ENCODE measurements around the gene KIAA1586.
A peak's percentile ranks its signal among the peaks of the same experiment; 100 is the strongest.
"Not testable (repeated sequence)": the region's sequence is repeated elsewhere in the genome, so short reads cannot be mapped to it uniquely, and the experiment has no call there.

The KIAA1586 gene, protein sequence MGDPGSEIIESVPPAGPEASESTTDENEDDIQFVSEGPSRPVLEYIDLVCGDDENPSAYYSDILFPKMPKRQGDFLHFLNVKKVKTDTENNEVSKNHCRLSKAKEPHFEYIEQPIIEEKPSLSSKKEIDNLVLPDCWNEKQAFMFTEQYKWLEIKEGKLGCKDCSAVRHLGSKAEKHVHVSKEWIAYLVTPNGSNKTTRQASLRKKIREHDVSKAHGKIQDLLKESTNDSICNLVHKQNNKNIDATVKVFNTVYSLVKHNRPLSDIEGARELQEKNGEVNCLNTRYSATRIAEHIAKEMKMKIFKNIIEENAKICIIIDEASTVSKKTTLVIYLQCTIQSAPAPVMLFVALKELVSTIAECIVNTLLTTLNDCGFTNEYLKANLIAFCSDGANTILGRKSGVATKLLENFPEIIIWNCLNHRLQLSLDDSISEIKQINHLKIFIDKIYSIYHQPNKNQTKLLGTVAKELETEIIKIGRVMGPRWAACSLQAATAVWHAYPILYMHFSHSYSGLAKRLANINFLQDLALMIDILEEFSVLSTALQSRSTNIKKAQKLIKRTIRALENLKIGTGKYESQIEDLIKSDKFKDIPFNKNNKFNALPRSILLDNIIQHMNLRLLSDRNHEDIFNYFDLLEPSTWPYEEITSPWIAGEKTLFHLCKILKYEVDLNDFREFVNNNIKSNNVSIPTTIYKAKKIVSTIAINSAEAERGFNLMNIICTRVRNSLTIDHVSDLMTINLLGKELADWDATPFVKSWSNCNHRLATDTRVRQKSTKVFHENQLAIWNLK

GRCh38 chr6:57046332-57047256 is at the start of gene KIAA1586:
TSS of gene KIAA1586 (plus strand) at chr6:57046693. CDS start at chr6:57046756, 63 bp downstream.
- peak; percentile 90 to 96 (median 90) for DNase-seq

GRCh38 chr6:56999049-56999448 is 47.4 kb upstream of the KIAA1586 start:
- no peak for DNase-seq

- DNase-seq: not testable (repeated sequence)
Measured at GRCh38 chr6:56999748-57000147, 46.7 kb upstream of the KIAA1586 start.

- DNase-seq: no peak
Measured at GRCh38 chr6:57002197-57002596, 44.3 kb upstream of the KIAA1586 start.

DNA sequence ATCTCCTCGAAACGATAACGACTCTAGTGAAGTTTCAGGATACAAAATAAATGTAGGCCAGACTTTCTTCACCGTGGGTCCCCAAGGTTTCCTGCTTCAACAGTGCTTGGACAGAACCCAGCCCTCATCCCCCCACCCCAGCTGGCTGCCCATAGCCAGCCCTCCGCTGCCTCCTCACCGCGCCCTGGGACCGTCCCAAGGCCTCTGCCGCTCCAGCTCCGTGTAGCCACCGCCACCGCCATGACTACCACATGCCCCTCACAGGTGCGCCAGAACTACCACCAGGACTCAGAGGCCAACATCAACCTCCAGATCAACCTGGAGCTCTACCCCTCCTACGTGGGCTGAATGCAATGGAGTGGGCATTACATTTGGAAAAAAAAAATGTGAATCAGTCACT is 42.2 kb upstream of the KIAA1586 start:
- DNase-seq: no peak

DNA sequence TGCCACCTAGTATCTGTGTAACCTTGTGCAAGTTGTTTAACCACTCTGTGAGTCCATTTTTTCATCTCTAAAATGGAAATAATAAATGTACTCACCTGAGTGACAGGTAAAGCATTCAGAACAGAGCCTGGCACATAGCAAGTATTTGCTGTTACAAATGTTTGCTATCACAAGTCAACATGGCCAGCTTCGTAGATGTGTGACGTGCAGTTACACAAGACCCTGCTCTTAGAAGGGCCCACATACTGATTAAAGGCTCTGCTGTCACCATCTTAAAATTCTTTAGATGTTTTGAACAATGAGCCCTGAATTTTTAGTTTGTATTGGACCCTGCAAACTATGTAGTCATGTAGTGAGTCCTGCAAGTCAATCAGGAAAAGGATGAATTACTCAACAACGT is 40.4 kb upstream of the KIAA1586 start:
- DNase-seq: no peak

DNA sequence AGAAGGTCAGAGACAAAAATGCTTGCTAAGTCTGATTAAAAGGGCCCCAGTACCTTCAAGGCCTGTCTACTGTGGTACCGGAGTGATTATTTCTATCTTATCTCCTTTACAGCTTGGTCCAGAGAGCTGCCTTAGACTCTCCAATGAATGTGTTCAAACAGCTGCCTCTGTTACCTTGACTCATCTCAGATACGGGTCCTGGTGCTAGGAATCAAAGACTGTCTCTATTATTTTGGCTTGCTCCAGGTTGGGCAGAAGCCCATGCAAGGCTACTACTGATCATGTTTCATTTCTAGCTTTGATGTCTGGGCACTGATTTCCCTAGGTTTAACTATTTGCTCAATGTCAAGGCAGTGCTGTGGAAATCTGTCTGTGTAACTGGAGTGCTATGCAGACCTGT is 38.4 kb upstream of the KIAA1586 start:
- not testable (repeated sequence) for DNase-seq

DNA sequence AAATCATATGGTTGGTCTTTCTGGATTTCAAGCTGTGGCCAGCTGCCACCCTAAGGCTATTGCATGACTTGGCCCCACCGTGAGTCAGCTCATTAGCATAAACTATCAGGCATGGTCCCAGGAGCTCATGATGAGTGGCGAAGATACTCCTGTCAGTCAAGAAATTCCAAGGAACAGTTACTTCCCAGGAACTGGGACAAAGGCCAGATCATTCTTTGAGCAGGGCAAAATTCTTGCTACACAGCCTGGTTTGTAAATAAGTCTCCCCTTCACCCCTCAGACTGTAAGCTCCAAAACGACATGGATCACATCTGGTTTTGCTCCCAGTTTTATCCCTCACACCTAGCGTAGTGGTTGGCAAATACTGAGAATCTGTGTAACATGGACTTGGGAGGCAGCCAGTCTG is 33.0 kb upstream of the KIAA1586 start:
- DNase-seq: no peak

DNA sequence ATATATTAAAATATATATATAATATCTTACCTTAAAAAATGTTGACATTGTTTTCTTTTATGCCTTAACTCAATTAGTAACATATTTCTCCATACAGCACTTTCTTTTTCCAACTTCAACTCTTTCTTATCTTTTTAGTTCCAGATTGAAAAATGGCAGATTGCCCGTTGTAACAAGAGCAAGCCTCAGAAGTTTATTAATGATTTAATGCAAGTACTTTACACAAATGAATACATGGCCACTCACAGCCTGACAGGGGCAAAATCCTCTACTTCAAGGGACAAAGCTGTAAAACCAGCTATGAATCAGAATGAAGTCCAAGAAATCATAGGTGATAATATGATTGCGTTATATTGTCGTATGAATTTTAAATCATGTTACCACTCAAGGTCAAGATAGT is 29.4 kb upstream of the KIAA1586 start:
- DNase-seq: no peak

DNA sequence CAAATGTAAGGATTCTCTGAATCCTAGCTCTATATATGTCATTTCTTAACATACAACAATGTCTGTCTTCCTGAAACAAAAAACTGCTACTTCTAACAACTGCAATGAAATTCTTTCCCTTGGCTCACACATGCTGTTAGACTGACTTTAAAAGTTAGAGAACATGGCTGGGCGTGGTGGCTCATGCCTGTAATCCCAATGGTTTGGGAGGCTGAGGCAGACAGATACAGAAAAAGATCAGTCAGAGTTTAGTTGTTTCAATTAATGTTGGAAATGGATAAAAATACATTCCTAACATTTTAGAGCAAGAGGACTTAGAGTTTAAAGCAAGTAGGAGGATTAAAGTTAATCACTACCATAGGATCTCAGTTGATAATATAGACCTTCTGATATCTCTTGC is 28.7 kb upstream of the KIAA1586 start:
- no peak for DNase-seq

DNA sequence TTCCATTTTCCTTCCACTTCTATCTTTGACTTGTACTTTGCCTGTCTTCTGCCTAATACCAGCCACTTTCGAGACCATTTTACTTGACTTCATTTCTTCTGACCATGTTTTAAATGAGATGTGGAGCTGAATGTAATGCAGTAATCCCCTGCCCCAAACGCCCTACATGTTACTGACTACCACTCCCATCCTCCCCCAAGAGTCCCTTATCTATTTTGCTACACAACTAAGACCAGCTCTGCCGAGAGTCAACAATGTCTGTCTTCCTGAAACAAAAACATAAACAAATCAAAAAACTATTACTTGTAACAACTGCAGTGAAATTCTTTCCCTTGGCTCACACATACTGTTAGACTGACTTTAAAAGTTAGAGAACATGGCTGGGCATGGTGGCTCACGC is 27.1 kb upstream of the KIAA1586 start:
- DNase-seq: no peak

DNA sequence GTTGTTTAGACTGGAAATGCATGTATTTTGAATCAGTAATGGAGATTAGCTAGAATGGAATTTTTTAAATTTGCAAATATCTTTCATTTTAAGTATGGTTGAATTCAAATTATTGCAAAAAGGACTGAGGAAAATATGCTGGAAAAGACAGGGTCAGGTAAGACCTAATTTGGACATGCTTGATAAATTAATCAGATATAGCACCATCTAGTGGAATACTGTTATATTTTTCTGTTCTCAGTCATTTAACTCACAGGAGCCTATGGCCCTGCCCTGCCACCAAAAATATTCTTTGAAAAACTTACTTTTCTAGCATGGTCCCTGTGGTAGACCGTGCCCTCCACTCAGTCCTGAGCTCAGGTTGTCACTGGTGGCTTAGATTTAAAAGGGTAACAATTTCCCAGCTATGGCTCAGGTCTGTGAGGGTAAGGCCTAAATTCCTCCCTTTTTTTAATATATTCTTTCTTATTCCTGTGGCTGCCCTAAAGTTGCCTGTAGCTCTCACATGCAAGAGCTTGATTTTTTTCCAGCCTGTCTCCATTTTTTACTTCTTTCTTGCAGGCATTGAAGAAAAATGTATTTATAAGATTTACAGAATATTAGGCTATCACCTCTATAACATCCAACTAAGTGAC is 25.3 kb upstream of the KIAA1586 start:
- DNase-seq: peak in 2 of 3 experiments; percentile 39 to 57

DNA sequence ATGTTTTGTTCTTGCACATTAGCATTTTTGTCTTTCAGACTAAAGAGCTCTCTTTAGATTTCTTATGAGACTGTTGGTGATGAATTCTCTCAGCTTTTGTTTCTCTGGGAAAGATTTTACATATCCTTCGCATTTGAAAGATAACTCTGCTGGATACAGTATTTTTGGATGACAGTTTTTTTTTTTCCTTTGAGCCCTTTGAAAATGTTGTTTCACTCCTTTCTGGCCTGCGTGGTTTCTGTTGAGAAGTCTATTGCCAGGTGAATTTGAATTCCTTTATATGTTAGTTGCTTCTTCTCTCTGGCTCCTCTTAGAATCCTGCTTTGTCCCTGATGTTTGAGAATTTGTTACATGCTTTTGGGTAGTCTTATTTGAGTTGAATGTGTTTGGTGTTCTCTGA is 22.2 kb upstream of the KIAA1586 start:
- no peak for DNase-seq

DNA sequence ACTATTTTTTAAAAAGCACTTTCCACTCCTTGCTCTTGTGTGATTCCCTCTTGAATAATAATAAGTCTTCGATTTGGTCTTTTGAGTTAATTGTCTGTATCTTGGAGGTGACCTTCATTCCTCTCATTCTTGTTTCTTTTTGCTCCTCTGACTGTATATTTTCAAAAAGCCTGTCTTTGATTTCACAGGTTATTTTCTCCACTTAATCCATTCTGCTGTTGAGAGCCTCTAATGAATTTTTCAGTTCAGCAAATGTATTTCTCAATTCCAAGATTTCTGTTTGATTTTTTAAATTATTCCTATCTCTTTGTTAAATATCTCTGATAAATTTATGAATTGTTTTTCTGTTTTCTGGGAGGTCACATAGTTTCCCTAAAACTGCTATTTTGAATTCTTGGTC is 21.7 kb upstream of the KIAA1586 start:
- DNase-seq: no peak

DNA sequence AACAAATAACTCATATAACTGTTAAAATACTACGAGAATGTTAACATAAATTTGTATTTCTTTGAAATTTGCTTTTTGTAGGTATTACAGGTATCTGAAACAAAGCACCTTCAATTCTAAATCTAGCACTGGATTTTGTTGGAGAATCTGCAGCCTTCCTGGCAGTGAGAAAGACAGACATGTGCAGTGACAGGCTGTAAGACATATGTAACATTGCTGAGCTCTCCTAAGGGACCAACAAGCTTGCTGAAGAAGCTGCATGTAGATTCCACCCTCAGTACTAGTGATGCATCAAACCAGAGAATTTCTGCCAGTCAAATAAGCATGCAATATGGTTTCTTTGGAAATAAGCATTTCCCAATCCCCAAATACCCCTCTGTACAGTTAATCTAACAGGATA is 20.5 kb upstream of the KIAA1586 start:
- no peak for DNase-seq

- DNase-seq: no peak
Measured at GRCh38 chr6:57027301-57027700, 19.2 kb upstream of the KIAA1586 start.

DNA sequence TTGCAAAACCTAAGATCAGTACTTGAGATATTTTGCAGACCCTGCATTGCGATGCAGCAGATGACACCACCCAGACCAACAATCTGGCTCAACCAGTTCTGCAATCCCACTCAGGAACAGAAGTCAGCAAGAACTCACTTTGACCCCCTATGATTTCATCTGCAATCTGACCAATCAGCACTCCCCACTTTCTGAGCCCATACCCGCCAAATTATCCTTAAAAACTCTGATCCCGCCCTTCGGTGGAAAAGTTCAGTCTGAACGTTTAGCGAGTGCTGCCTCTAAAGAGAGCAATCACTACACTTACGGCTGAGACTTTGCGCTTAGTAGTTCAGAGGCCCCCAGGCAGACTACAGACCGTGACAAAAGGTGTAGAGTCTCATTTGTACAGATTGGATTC is 17.3 kb upstream of the KIAA1586 start:
- DNase-seq: no peak

DNA sequence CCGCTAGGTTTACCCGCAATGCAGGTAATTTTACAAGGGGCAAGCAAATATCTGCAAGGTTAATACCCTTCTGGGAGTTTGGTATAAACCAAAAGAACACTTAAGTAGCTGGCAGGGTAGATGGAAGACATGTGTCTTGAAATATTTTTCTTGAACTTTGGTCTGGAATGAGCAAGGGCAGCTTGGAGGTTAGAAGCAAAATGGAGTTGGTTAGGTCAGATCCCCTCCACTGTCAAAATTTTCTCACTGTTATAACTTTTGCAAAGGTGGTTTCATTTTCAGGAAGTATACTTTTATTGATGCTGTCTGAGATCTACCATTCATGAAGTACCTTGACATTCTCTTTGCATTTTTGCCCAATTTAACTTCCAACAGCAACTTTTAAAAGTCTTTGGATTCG is 13.3 kb upstream of the KIAA1586 start:
- no peak for DNase-seq

DNA sequence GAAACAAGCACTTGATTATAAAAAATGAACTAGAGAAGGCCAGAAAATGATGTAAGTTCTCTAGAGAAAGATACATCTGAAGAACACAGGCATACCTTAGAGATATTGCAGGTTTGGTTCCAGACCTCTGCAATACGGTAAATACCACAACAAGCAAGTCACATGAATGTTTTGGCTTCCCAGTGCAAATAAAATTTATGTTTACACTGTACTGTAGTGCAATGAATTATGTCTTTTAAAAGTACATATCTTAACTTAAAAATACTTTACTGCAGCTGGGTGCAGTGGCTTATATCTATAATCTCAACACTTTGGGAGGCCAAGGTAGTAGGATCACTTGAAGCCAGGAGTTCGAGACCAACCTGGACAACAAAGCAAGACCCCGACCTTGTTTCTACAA is 10.9 kb upstream of the KIAA1586 start:
- no peak for DNase-seq

DNA sequence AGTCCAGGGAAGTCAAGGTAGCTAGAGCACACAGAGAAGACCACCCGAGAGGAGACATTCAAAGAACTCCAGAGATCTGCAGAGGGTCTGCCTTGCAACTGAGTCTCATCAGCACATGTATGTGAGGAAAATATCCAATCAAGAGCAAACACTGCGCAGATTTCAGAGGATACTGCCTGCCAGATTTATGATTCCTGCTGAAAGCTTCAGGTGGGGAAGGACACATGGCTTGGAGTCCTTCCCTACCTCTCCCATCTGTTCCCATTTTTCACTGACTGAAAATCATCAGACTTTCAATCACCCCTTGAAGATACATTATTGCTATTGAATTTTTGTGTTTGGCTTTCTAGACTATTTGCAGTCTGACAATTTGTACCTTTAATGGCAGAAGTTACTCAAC is 7.6 kb upstream of the KIAA1586 start:
- DNase-seq: no peak

GRCh38 chr6:57040011-57040410 is 6.5 kb upstream of the KIAA1586 start:
- no peak for DNase-seq

- not testable (repeated sequence) for DNase-seq
Measured at GRCh38 chr6:57044061-57044460, 2.4 kb upstream of the KIAA1586 start.

DNA sequence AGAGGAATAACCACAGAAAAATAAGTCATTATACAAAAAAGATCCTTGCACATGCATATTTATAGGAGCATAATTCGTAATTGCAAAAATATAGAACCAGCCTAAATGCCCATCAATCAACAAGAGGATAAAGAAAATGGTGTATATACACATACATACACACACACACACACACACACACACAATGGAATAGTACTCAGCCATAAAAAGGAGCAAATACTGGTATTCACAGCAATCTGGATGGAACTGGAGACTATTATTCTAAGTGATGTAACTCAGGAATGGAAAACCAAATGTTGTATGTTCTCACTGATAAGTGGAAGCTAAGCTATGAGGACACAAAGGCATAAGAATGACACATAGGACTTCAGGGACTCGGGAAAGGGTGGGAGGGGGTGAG is 1.9 kb upstream of the KIAA1586 start:
- DNase-seq: no peak

Data from NCI-H1417 (cell line).